ENCODE results near the gene LFNG. TPM values are rescaled to one million over a fixed set of nuclear protein-coding genes. Genes with fewer than 3 reads are reported as not detected.

The LFNG gene, protein sequence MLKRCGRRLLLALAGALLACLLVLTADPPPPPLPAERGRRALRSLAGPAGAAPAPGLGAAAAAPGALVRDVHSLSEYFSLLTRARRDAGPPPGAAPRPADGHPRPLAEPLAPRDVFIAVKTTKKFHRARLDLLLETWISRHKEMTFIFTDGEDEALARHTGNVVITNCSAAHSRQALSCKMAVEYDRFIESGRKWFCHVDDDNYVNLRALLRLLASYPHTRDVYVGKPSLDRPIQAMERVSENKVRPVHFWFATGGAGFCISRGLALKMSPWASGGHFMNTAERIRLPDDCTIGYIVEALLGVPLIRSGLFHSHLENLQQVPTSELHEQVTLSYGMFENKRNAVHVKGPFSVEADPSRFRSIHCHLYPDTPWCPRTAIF
- 7.7 and 7.9 TPM in 2 replicates for total RNA-seq

GRCh38 chr7:2519119-2519930 lies at the start of gene LFNG:
LFNG (plus strand) TSS chr7:2519774; CDS start chr7:2519862, 88 bp downstream.

DNA sequence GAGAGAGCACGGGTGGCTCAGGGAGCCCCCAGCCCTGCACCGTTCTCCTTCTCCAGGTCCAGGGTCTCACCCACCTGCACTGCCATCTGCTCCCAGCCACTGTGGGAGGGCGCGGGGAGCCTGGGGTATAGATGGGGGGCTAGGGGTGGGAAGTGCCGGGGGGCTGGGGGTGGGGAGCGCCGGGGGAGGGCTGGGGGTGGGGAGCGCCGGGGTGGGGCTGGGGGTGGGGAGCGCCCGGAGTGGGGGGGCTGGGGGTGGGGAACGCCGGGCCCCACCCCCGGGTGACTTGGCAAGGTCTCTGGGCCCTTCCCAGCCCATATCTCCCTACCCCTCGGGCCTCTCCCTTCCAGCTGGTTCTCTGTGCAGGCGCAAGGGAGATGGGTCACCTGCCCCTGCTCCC lies 43.3 kb upstream of the LFNG start, which contains the start of gene GRIFIN:
GRIFIN (minus strand) TSS at position 101 of the 400 bp plus-strand sequence; CDS start at position 86, 15 bp downstream.

DNA sequence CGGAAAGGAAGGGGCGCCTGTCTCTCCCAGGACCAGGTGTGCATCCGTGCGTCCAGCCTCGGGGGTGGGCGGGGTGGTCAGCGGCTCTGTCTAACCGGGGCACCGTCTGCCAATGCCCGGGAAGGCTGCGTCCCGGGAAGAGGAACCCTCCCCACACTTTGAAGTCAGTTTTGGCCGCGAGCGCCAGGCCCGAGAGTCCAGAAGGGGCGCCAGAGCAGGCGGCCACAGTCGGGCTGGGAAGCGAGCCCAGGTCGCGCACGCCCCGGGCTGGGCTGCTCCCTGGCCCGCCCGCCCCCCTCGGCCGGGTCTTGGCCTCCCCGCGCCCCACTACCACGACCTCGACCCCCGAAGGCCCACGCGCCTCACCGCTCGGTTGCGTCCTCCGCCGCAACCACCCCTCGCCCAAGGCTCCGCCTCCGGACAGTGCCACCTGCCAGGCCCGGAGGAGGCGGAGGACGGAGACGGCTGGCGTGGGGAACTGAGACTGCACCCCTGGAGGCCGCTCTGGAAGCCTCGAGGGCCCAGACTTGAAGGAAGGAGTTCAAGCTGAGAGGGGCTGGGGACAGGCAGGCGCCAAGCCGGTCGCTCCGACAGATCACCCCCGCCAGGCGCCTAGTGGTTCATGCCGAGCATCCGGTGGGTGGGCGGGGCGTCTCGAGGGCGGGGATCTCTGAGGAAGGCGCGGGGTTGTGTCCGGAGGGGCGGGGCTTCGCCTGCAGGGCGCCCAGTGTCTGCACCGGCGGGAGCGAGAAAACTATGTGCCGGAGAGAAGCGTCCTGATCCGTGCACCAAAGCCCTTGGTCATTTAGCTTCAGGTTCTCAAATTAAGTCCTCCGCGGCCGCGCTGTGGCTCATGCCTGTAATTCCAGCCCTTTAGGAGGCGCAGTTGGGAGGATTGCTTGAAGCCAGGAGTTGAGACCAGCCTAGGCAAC lies 35.8 kb downstream of the LFNG start, which contains the start of gene BRAT1:
BRAT1 (minus strand) TSS at position 404 of the 932 bp plus-strand sequence. CDS start 1,093 bp downstream, outside the sequence.

DNA sequence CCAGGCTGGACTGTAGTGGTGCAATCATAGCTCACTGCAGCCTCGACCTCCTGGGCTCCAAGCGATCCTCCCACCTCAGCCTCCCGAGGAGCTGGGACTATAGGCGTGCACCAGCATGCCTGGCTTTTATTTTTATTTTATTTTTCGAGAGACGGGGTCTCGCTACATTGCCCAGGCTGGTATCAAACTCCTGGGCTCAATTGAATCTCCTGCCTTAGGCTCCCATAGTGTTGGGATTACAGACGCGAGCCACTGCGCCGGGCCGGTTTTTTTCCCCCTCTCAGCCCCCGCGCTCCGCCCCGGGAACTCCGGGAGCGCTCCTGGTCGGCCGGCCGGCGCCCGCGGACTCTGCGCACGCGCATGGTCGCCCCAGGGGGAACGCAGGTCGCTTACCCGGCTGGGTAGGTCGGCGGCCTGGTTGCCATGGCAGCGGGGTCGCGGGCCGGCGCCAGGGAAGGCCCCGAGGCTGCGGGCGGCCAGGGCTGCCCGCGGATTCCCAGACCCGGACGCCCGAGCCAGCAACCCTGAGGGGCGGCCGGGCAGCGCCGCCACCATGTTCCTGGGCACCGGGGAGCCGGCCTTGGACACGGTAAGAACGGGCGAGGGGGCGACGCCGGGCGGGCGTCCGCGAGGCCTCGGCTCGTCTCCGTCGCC lies 39.2 kb downstream of the LFNG start, which contains the start of gene IQCE:
IQCE (plus strand) TSS at position 351 of the 654 bp plus-strand sequence; CDS start at position 554, 203 bp downstream.

Other genes with a start within 250 kb of the LFNG start
- 23.1 and 34.7 TPM in 2 replicates for gene SNX8, start 205.3 kb upstream of the LFNG start, total RNA-seq
- gene EIF3B, start 164.9 kb upstream of the LFNG start, total RNA-seq = 113 and 123 TPM in 2 replicates
- 16.6 and 20.2 TPM in 2 replicates for gene CHST12, start 116.2 kb upstream of the LFNG start, total RNA-seq
- gene GRIFIN, start 43.4 kb upstream of the LFNG start, total RNA-seq = not detected in 2 replicates
- gene BRAT1, start 35.8 kb downstream of the LFNG start, total RNA-seq = 28.7 and 31.0 TPM in 2 replicates
- 5.6 and 12.9 TPM in 2 replicates for gene IQCE, start 39.2 kb downstream of the LFNG start, total RNA-seq
- gene TTYH3, start 112.2 kb downstream of the LFNG start, total RNA-seq = 49.8 and 59.0 TPM in 2 replicates
- 0.12 TPM in 1 of 2 replicates, not detected in the other for gene AMZ1, start 168.4 kb downstream of the LFNG start, total RNA-seq